D721Med (cell line): ENCODE results near the gene RBFOX1.
A peak's percentile ranks its signal among the peaks of the same experiment; 100 is the strongest.

Source experiments
- DNase-seq: peaks from one replicate; pipeline ENCODE4 v3.0.0; 2011; ENCODE audit warnings: low spot score; ENCODE audit not compliant: insufficient read length
- FAIRE-seq: peaks from 2 replicates; lab custom pipeline; 2011; peaks lifted over from hg19 to GRCh38; lab: Jason Lieb, UNC
- CTCF ChIP-seq: IDR thresholded peaks from 2 replicates; pipeline ENCODE4 v1.5.1; 2012; ENCODE audit warnings: mild to moderate bottlenecking, control low read depth; ENCODE audit not compliant: insufficient read depth; ENCODE audit errors: missing control alignments

Gene RBFOX1

DNA sequence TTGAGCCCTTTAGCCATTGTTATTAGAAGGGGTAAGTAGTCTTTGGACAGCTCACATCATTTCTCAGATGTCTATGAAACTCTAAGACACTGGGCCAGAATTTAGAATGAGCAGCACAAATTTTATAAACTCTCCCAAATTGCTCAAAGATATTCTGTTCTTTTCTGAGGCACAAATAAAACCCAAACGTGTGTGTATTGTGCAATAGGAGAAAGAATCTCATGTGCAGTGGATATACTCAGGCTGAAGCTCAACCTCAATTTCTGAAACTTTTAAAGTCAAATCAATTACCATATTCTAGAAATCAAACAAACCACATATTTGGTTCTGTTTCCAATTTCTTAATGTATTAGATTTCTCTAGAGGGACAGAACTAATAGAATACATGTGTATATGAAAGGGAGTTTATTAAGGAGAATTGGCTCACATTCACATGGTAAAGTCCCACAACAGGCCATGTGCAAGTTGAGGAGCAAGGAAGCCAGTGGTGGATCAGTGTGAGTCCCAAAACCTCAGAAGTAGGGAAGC is 403.6 kb downstream of the RBFOX1 start:
- no peak for DNase-seq
- no peak for FAIRE-seq
- TF ChIP-seq CTCF = no peak

GRCh38 chr16:7742626-7743025 is 410.0 kb downstream of the RBFOX1 start:
- no peak for DNase-seq
- no peak for TF ChIP-seq CTCF
- no peak for FAIRE-seq

DNA sequence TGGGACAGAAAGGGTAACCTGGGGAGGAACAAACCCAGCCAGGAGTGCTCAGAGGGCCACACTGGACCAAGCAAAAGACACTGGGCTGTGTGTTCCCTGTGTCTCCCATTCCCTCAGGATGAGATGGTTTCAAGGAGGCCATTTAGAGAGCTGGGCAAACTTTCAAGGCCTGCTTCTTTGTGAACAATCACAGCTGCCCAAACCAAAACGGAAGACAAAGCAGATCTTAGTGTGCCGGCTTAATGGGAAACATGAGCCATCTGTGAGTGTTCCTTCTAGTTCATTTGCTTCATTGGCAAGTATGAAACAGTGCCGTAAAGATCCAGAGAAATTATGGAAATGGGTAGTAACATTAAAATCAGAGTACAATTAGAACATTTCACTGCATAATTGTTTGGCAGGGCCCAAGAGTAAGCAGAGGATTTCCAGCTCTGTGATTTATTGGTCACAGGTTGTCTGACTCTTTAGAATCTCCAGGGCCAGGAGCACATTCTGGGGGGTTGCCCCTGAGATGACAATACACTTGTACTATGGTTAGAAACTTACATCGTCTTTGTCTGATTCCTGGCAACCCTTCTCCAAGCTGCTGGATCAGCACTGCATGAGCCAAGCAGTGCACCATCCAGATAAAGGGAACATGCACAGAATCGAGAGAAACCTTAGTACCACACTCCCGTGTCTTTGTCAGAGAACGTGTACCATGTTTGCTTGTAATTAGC is 412.1 kb downstream of the RBFOX1 start:
- FAIRE-seq (no peak), DNase-seq (no peak)
- no peak for TF ChIP-seq CTCF

GRCh38 chr16:7745276-7745675 is 412.6 kb downstream of the RBFOX1 start:
- FAIRE-seq (no peak), DNase-seq (no peak)

DNA sequence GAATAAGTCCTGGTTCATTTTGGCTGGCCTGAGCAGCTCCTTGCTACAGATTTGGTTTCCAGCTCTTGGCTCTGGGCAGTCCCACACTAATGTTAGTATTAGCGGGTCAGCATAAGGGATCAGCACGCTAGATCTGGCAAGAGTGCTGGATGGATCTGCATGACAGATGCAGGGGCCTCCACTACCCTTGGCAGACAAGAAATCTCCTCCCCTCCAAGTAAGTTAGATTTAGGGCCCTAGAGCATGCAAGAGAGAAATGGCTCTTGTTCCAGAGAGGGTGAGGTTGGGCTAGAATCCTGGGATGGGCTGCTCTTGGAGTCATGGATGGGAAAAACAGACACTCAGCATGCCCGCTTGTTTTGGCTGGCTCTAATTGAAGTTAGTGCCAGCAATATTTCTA is 414.3 kb downstream of the RBFOX1 start:
- DNase-seq (no peak), FAIRE-seq (no peak)
- no peak for TF ChIP-seq CTCF

More at GRCh38 chr16:7745276-7745675, 412.6 kb downstream of the RBFOX1 start:
- no peak for TF ChIP-seq CTCF

GRCh38 chr16:7748522-7748921 is 415.9 kb downstream of the RBFOX1 start:
- FAIRE-seq = peak; percentile 81
- TF ChIP-seq CTCF = no peak

GRCh38 chr16:7755347-7755882 is 422.8 kb downstream of the RBFOX1 start:
- DNase-seq = no peak
- no peak for FAIRE-seq
- TF ChIP-seq CTCF = no peak

More at GRCh38 chr16:7748522-7748921, 415.9 kb downstream of the RBFOX1 start:
- no peak for DNase-seq
